M059J (cell line): Measurements from ENCODE around the gene ADGRL3. TPM values are rescaled to one million over a fixed set of nuclear protein-coding genes. Genes with fewer than 3 reads are reported as not detected.
"Not testable (repeated sequence)": the region's sequence is repeated elsewhere in the genome, so short reads cannot be mapped to it uniquely, and the experiment has no call there.

Experiments used
- DNase-seq: peaks from one replicate; pipeline ENCODE4 v3.0.0-alpha.2; 2012; ENCODE audit warnings: low read depth
- total RNA-seq: library from RNA; depleted of rRNA; stranded (reverse); fragments of >200 nt; shearing (Covaris generic); gene quantifications from 2 replicates; pipeline ENCODE4 v1.2.3, GENCODE V29; 2014

Gene ADGRL3
- total RNA-seq, 1 experiment from 2014 or later, result not detected

- DNase-seq, result no peak
These were observed 430.4 kb downstream of the ADGRL3 start for GRCh38 chr4:61630548-61630947.

- no peak for DNase-seq
These were observed 438.5 kb downstream of the ADGRL3 start for GRCh38 chr4:61638591-61638990.

GRCh38 chr4:61646746-61647350 lies 446.7 kb downstream of the ADGRL3 start:
- not testable (repeated sequence) for DNase-seq

- no peak for DNase-seq
These were observed 448.1 kb downstream of the ADGRL3 start for GRCh38 chr4:61648264-61648663.

GRCh38 chr4:61657016-61657415 lies 456.9 kb downstream of the ADGRL3 start:
- no peak for DNase-seq

GRCh38 chr4:61661960-61662359 lies 461.8 kb downstream of the ADGRL3 start:
- no peak for DNase-seq

- DNase-seq, result no peak
These were observed 462.2 kb downstream of the ADGRL3 start for GRCh38 chr4:61662362-61662761.

GRCh38 chr4:61663310-61663709 lies 463.2 kb downstream of the ADGRL3 start:
- DNase-seq, result no peak

- no peak for DNase-seq
These were observed 465.5 kb downstream of the ADGRL3 start for GRCh38 chr4:61665649-61666048.

- DNase-seq, result no peak
These were observed 466.1 kb downstream of the ADGRL3 start for GRCh38 chr4:61666244-61666643.

- DNase-seq, result no peak
These were observed 471.5 kb downstream of the ADGRL3 start for GRCh38 chr4:61671599-61671998.

- DNase-seq, result no peak
These were observed 475.3 kb downstream of the ADGRL3 start for GRCh38 chr4:61675464-61675863.

- DNase-seq, result no peak
These were observed 478.2 kb downstream of the ADGRL3 start for GRCh38 chr4:61678297-61678696.

GRCh38 chr4:61693520-61693919 lies 493.4 kb downstream of the ADGRL3 start:
- no peak for DNase-seq

GRCh38 chr4:61714387-61714911 lies 514.3 kb downstream of the ADGRL3 start:
- no peak for DNase-seq

GRCh38 chr4:61716426-61716825 lies 516.3 kb downstream of the ADGRL3 start:
- DNase-seq, result no peak

- no peak for DNase-seq
These were observed 523.4 kb downstream of the ADGRL3 start for GRCh38 chr4:61723492-61723891.

GRCh38 chr4:61727286-61727685 lies 527.2 kb downstream of the ADGRL3 start:
- DNase-seq, result no peak

GRCh38 chr4:61734409-61734808 lies 534.3 kb downstream of the ADGRL3 start:
- DNase-seq, result no peak

GRCh38 chr4:61739887-61740286 lies 539.8 kb downstream of the ADGRL3 start:
- DNase-seq, result no peak

- DNase-seq, result no peak
These were observed 540.8 kb downstream of the ADGRL3 start for GRCh38 chr4:61740886-61741285.

- DNase-seq, result no peak
These were observed 541.4 kb downstream of the ADGRL3 start for GRCh38 chr4:61741327-61742096.

GRCh38 chr4:61750810-61751209 lies 550.7 kb downstream of the ADGRL3 start:
- no peak for DNase-seq
